Measurements from ENCODE around the gene GDPGP1. TPM values are rescaled to one million over a fixed set of nuclear protein-coding genes. Genes with fewer than 3 reads are reported as not detected.
"Not testable (repeated sequence)": the region's sequence is repeated elsewhere in the genome, so short reads cannot be mapped to it uniquely, and the experiment has no call there.

GDPGP1 gene
- total and polyA plus RNA-seq, 2 donors (not counting 1 experiment from before 2014, with no cell fraction given) = 9.3 to 10.4 TPM

DNA sequence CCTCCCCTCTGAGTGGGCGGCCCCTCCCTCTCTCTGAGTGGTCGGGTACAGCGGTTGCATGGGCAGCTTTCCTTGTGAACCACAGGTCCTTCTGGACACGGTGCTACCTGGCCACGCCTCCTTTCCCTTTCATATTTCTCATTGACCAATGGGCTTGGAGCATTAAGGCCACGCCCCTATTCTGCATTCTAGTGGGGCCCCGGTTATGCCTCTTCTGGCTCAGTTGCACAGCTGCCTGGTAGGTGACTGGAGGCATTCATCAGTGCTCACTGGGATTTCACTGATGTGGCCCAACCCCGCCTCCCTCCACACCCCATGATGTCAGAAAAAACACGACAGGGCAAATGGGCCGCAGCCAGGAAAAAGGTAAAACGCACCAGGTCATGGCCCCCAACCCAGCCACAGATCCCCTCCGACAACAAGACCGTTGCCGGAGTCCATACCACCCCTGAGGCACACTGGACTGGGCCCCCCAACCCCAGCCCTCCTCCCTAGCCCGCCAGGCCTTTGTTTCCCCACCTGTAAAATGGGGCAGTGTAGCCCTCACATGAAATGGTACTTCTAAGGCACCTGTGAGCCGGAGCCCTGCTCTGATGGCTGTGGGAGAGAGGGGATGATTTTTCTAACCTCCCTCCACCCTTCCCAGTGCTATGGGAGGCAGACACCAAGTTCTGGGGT, 57.8 kb downstream of the GDPGP1 start:
- no peaks in the 10 kb centered on the region for H3K79me2 ChIP-seq (ENCODE audit: control insufficient read depth, insufficient read depth, low read length)
- H3K9me3 Mint-ChIP-seq (ENCODE audit: insufficient read depth) = no peaks in the 10 kb centered on the region
- POLR2A ChIA-PET = no interaction called here
- peaks cover 0 to 7% of the 10 kb centered on the region in 2 donors for H3K4me1 ChIP-seq (ENCODE audit: control insufficient read depth in 2 of 2, insufficient read depth in 2 of 2, low read length in 2 of 2)
- no peak overlapping the region for H3K4me3 ChIP-seq (ENCODE audit: control extremely low read depth in 1 of 5, extremely low read depth in 1 of 5, insufficient read depth in 1 of 5, low read depth in 2 of 5, low read length in 4 of 5)
- no peak overlapping the region for H3K9ac ChIP-seq (ENCODE audit: low read length)
- 65% methylated on average over 12 of the region's 16 CpGs for WGBS (ENCODE audit: insufficient coverage)
- H3K9me3 ChIP-seq (ENCODE audit: control extremely low read depth in 1 of 3, control insufficient read depth in 2 of 3, insufficient read depth in 1 of 3, low read length in 2 of 3) = peaks cover 0 to 5% (median 0%) of the 10 kb centered on the region in 3 donors
- H3K4me2 ChIP-seq (replicated peaks; ENCODE audit: low read depth, low read length, poor library complexity, severe bottlenecking) = no peak overlapping the region
- ATAC-seq (ENCODE audit: low read depth) (no peak), DNase-seq (peak; percentile 35)
- no peak overlapping the region for H3K4me3 Mint-ChIP-seq
- TF ChIP-seq, protein P1, sequence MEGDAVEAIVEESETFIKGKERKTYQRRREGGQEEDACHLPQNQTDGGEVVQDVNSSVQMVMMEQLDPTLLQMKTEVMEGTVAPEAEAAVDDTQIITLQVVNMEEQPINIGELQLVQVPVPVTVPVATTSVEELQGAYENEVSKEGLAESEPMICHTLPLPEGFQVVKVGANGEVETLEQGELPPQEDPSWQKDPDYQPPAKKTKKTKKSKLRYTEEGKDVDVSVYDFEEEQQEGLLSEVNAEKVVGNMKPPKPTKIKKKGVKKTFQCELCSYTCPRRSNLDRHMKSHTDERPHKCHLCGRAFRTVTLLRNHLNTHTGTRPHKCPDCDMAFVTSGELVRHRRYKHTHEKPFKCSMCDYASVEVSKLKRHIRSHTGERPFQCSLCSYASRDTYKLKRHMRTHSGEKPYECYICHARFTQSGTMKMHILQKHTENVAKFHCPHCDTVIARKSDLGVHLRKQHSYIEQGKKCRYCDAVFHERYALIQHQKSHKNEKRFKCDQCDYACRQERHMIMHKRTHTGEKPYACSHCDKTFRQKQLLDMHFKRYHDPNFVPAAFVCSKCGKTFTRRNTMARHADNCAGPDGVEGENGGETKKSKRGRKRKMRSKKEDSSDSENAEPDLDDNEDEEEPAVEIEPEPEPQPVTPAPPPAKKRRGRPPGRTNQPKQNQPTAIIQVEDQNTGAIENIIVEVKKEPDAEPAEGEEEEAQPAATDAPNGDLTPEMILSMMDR (IDR thresholded peaks at IDR 0.05) = no peak
- no peak for TF ChIP-seq EZH2 (IDR thresholded peaks at IDR 0.05; ENCODE audit: borderline replicate concordance, insufficient read depth, low read depth, low read length, poor library complexity, severe bottlenecking)
- CTCF ChIA-PET = interaction anchor here (0.9 to 1.9 kb wide), 6 partner anchors 9 to 188 kb away, joined by 3 to 9 read pairs (median 4); partner anchors contain the start of gene SEMA4B
- no peak overlapping the region for H3K27ac Mint-ChIP-seq
- no peaks in the 10 kb centered on the region for H3K27me3 ChIP-seq (replicated peaks in 1 of 4; ENCODE audit: control extremely low read depth in 1 of 4, control insufficient read depth in 3 of 4, insufficient read depth in 4 of 4, low read length in 3 of 4)
- H3K27ac ChIP-seq (ENCODE audit: low read length in 2 of 2) = no peak overlapping the region
- intact Hi-C loops (cut with micrococcal nuclease) = no loop called here
- no peak overlapping the region for H2AFZ ChIP-seq (ENCODE audit: insufficient read depth, low read depth, low read length, poor library complexity, severe bottlenecking)
- H3K27me3 Mint-ChIP-seq = no peaks in the 10 kb centered on the region
- no peaks in the 10 kb centered on the region for H3K36me3 ChIP-seq (replicated peaks in 1 of 2; ENCODE audit: control extremely low read depth in 1 of 2, control insufficient read depth in 1 of 2, extremely low read depth in 1 of 2, insufficient read depth in 2 of 2, low read length in 1 of 2)
- peaks cover 9% of the 10 kb centered on the region for H3K4me1 Mint-ChIP-seq
- H4K20me1 ChIP-seq (ENCODE audit: control insufficient read depth, insufficient read depth, low read length, poor library complexity, severe bottlenecking) = no peaks in the 10 kb centered on the region

DNA sequence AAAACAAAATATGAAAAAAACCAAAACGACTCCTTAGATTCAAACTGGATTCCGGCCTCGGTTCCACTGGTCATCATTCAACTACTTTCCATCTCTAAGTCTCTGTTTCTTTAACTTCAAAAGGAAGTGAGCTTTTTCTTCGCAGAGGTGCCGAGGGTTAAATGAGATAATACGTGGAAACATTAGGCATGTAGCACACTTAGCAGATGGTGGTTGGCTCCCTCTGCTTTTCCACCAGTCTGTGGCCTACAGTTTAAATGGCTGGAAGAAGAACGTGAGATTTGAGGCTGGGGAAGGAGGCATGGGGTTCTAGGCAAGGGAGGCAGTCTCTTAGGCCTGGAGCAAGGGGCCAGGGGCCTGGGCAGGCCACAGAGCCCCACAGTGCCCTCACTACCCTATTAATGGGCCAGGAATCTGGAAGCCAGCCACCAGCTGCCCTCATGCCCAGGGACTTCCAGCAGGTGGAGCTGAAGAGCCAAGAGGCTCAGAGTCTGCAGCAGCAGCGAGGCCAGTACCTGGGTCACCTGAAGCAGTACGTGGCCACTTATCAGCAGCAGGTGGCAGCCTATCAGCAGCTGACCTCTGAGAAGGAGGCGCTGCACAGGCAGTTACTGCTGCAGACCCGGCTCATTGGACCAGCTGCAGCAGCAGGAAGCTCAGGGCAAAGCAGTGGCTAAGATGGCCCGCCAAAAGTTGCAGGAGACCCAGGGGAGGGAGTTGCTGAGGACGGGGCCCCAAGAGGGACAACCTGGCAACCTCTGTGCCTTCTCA, 59.2 kb downstream of the GDPGP1 start:
- H3K4me1 ChIP-seq (ENCODE audit: control insufficient read depth in 2 of 2, insufficient read depth in 2 of 2, low read length in 2 of 2); H3K27ac Mint-ChIP-seq; H3K27me3 Mint-ChIP-seq; intact Hi-C loops (cut with micrococcal nuclease); H3K9me3 Mint-ChIP-seq (ENCODE audit: insufficient read depth); H3K9me3 ChIP-seq (ENCODE audit: control extremely low read depth in 1 of 3, control insufficient read depth in 2 of 3, insufficient read depth in 1 of 3, low read length in 2 of 3); H4K20me1 ChIP-seq (ENCODE audit: control insufficient read depth, insufficient read depth, low read length, poor library complexity, severe bottlenecking); H3K4me1 Mint-ChIP-seq; H3K79me2 ChIP-seq (ENCODE audit: control insufficient read depth, insufficient read depth, low read length); H3K27ac ChIP-seq (ENCODE audit: low read length in 2 of 2); H3K9ac ChIP-seq (ENCODE audit: low read length); H3K27me3 ChIP-seq (replicated peaks in 1 of 4; ENCODE audit: control extremely low read depth in 1 of 4, control insufficient read depth in 3 of 4, insufficient read depth in 4 of 4, low read length in 3 of 4); H3K4me3 ChIP-seq (ENCODE audit: control extremely low read depth in 1 of 5, extremely low read depth in 1 of 5, insufficient read depth in 1 of 5, low read depth in 2 of 5, low read length in 4 of 5); H3K36me3 ChIP-seq (replicated peaks in 1 of 2; ENCODE audit: control extremely low read depth in 1 of 2, control insufficient read depth in 1 of 2, extremely low read depth in 1 of 2, insufficient read depth in 2 of 2, low read length in 1 of 2): not testable (repeated sequence)
- peak overlapping the region; percentile 34 for H3K4me3 Mint-ChIP-seq
- Histone ChIP-seq H3K4me2 (replicated peaks; ENCODE audit: low read depth, low read length, poor library complexity, severe bottlenecking) (peak overlapping the region; percentile 53), H2AFZ (ENCODE audit: insufficient read depth, low read depth, low read length, poor library complexity, severe bottlenecking) (peak overlapping the region; percentile 58)
- 33% methylated on average over 9 of the region's 13 CpGs for WGBS (ENCODE audit: insufficient coverage)
- POLR2A ChIA-PET = interaction anchor here (0.6 kb wide), 1 partner anchor 537 kb away, joined by 3 read pairs; no protein-coding TSS in a partner anchor
- DNase-seq = peak; percentile 75
- CTCF ChIA-PET = interaction anchor here (0.6 to 1.9 kb wide), 24 partner anchors 8 to 979 kb away, joined by 3 to 9 read pairs (median 3); partner anchors contain the start of genes CIB1, HDDC3 and IDH2
- TF ChIP-seq, protein P1 (IDR thresholded peaks at IDR 0.05) = peak; percentile 86
- peak; percentile 54 for ATAC-seq (ENCODE audit: low read depth)
